Kidney (tissue), 14 donors: Measurements from ENCODE around the gene TPM1. TPM values are rescaled to one million over a fixed set of nuclear protein-coding genes. Genes with fewer than 3 reads are reported as not detected.
"Not testable (repeated sequence)": the region's sequence is repeated elsewhere in the genome, so short reads cannot be mapped to it uniquely, and the experiment has no call there.

Experiments used
- DNase-seq, 5 donors: peaks; one replicate each; pipeline ENCODE4 v3.0.0-alpha.2; 2013 to 2020
- FAIRE-seq: peaks from 2 replicates; lab custom pipeline; 2012; peaks lifted over from hg19 to GRCh38; lab: Jason Lieb, UNC
- H3K27ac ChIP-seq, 2 donors: one replicate each; pipeline ENCODE4 v1.7.0; 2013; ENCODE audit warnings: low read depth in 2 of 2, low read length in 2 of 2, inconsistent platforms in 1 of 2
- H3K27me3 ChIP-seq: one replicate; pipeline ENCODE4 v1.7.1; 2013; ENCODE audit warnings: low read length, inconsistent platforms; ENCODE audit not compliant: control insufficient read depth, insufficient read depth
- H3K36me3 ChIP-seq, 3 donors: one replicate each; pipeline versions ENCODE4 v1.7.0 to v1.7.1; 2013; ENCODE audit warnings: low read length in 3 of 3, control low read depth in 1 of 3, inconsistent platforms in 1 of 3; ENCODE audit not compliant: insufficient read depth in 3 of 3, control insufficient read depth in 2 of 3
- H3K4me1 ChIP-seq, 3 donors: one replicate each; pipeline versions ENCODE4 v1.7.0 to v1.7.1; 2013; ENCODE audit warnings: low read length in 3 of 3, inconsistent platforms in 1 of 3, low read depth in 1 of 3; ENCODE audit not compliant: control insufficient read depth in 2 of 3, insufficient read depth in 2 of 3
- H3K4me3 ChIP-seq, 3 donors: one replicate each; pipeline versions ENCODE4 v1.7.0 to v1.8.1; 2013; ENCODE audit warnings: low read length in 3 of 3, control low read depth in 1 of 3, inconsistent platforms in 1 of 3
- H3K9ac ChIP-seq, 3 donors: one replicate each; pipeline versions ENCODE4 v1.7.0 to v1.7.1; 2013; ENCODE audit warnings: low read length in 3 of 3, control low read depth in 1 of 3, inconsistent platforms in 1 of 3
- H3K9me3 ChIP-seq, 3 donors: one replicate each; pipeline versions ENCODE4 v1.7.0 to v1.7.1; 2013; ENCODE audit warnings: low read length in 3 of 3, control low read depth in 1 of 3, inconsistent platforms in 1 of 3; ENCODE audit not compliant: control insufficient read depth in 2 of 3, insufficient read depth in 1 of 3
- CTCF ChIP-seq: IDR thresholded peaks from 3 replicates; pipeline ENCODE4 v1.5.1; 2012; ENCODE audit warnings: mild to moderate bottlenecking, moderate library complexity, borderline replicate concordance; ENCODE audit not compliant: insufficient read depth; ENCODE audit errors: extremely low read depth
- intact Hi-C: fragments of 100-400 bp; cut with DNase I; formaldehyde crosslinking; loops from one replicate; pipeline ENCODE4 v1.11.1; 2022
- polyA plus RNA-seq: library from polyadenylated mRNA; stranded (reverse); fragments of 350-450 nt; fragmentation: Illumina TruSeq; extraction: RNeasy Lipid Tissue Mini Kit (QIAGEN cat#74804); gene quantifications from one replicate; pipeline ENCODE4 v1.2.3, GENCODE V29; 2014; ENCODE audit warnings: low read depth, low replicate concordance; ENCODE audit not compliant: insufficient read depth
- total RNA-seq: library from RNA; stranded (reverse); fragmentation: NEBNext Ultra II Directional; extraction: Animal tissue kit (Norgen Biotek cat#: 25700); gene quantifications from one replicate; pipeline ENCODE4 v1.2.1, GENCODE V29; 2021
- donor health status: control.
- donor health status: control.
- donor health status: control.
- donor health status: control.
- donor health status: control.
- donor health status: DM: yes; HTN: yes; CAD: no.
- donor health status: Normal renal cell carcinoma (clear cell type).

The TPM1 gene
- total and polyA plus RNA-seq, 2 donors from 2014 or later = 252 to 473 TPM

GRCh38 chr15:63094495-63094931 lies 52.0 kb downstream of the TPM1 start:
- peaks cover 0 to 3% (median 1%) of the 10 kb centered on the region in 3 donors for H3K4me1 ChIP-seq
- H3K9ac ChIP-seq = no peak overlapping the region
- FAIRE-seq (no peak), DNase-seq (no peak)
- no peaks in the 10 kb centered on the region for H3K9me3 ChIP-seq
- H3K27ac ChIP-seq = no peak overlapping the region
- no peak overlapping the region for H3K4me3 ChIP-seq
- H3K36me3 ChIP-seq = no peaks in the 10 kb centered on the region
- intact Hi-C loops = loop anchor here (10.0 kb wide), 1 partner anchor 310 kb away; no protein-coding TSS in a partner anchor
- no peaks in the 10 kb centered on the region for H3K27me3 ChIP-seq
- no peak for TF ChIP-seq CTCF

GRCh38 chr15:63096178-63096577 lies 53.6 kb downstream of the TPM1 start:
- Histone ChIP-seq H3K36me3 (no peaks in the 10 kb centered on the region), H3K9ac (no peak overlapping the region), H3K4me3 (no peak overlapping the region), H3K27me3 (no peaks in the 10 kb centered on the region), H3K27ac (no peak overlapping the region), H3K4me1 (peaks cover 0 to 3% (median 0%) of the 10 kb centered on the region in 3 donors), H3K9me3 (no peaks in the 10 kb centered on the region)
- no peak for FAIRE-seq
- intact Hi-C loops = loop anchor here (10.0 kb wide), 1 partner anchor 311 kb away; no protein-coding TSS in a partner anchor
- TF ChIP-seq CTCF = no peak
- no peak for DNase-seq

DNA sequence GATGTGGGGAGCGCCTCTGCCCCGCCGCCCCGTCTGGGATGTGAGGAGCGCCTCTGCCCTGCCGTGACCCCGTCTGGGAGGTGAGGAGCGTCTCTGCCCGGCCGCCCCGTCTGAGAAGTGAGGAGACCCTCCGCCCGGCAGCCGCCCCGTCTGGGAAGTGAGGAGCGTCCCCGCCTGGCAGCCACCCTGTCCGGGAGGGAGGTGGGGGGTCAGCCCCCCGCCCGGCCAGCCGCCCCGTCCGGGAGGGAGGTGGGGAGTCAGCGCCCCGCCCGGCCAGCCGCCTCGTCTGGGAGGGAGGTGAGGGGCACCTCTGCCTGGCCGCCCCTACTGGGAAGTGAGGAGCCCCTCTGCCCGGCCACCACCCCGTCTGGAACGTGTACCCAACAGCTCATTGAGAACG lies 56.4 kb downstream of the TPM1 start:
- not testable (repeated sequence) for H3K9ac ChIP-seq, H3K36me3 ChIP-seq, H3K4me1 ChIP-seq, H3K4me3 ChIP-seq, H3K9me3 ChIP-seq, DNase-seq, H3K27ac ChIP-seq, FAIRE-seq, H3K27me3 ChIP-seq
- intact Hi-C loops = loop anchor here (10.0 kb wide), 1 partner anchor 314 kb away; no protein-coding TSS in a partner anchor

- not testable (repeated sequence) for H3K9me3 ChIP-seq, FAIRE-seq, H3K9ac ChIP-seq, H3K36me3 ChIP-seq, H3K27ac ChIP-seq, DNase-seq, H3K4me3 ChIP-seq, H3K27me3 ChIP-seq, H3K4me1 ChIP-seq
- intact Hi-C loops = loop anchor here (10.0 kb wide), 1 partner anchor 315 kb away; no protein-coding TSS in a partner anchor
These were observed 57.0 kb downstream of the TPM1 start for GRCh38 chr15:63099581-63099980.
